ENCODE results near the gene ITGB4.

- no peak for TF ChIP-seq CTCF (IDR thresholded peaks at IDR 0.05)
- TF ChIP-seq POLR2A (IDR thresholded peaks at IDR 0.05) = no peak
Observed at GRCh38 chr17:75755205-75755901, 34.1 kb downstream of the ITGB4 start.
